Body of pancreas (tissue), 4 donors: ENCODE measurements around the gene TNRC6C.
"Not testable (repeated sequence)": the region's sequence is repeated elsewhere in the genome, so short reads cannot be mapped to it uniquely, and the experiment has no call there.

Experiments used
- POLR2A ChIP-seq, 3 donors: fragments of 450-650 bp; IDR thresholded peaks; one replicate each; pipeline ENCODE4 v1.6.1; 2016; ENCODE audit warnings: antibody characterized with exemption in 3 of 3, mild to moderate bottlenecking in 2 of 3
- TF ChIP-seq, protein P1 (sequence below), 7 experiments: fragments of 450-650 bp in 4 of 7; fragments of 200-600 bp in 3 of 7; sonication (generic) in 3 of 7; IDR thresholded peaks; one replicate each; pipeline ENCODE4 v1.5.1; 2016 to 2019; ENCODE audit warnings: antibody characterized with exemption in 7 of 7

DNA sequence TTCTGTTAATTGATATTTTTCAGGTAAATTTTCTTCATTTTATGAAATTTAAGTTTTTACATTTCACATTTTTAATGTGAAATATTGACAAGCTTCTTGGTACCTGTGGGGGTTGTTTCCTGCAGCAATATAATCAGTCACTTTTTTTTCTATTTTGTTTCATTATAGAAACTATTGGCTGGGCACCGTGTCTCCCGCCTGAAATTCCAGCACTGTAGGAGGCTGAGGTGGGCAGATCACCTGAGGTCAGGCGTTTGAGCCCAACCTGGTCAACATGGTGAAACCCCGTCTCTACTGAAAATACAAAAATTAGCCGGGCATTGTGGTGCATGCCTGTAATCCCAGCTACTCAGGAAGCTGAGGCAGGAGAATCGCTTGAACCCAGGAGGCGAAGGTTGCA is 35.2 kb downstream of the TNRC6C start:
- TF ChIP-seq, protein P1, sequence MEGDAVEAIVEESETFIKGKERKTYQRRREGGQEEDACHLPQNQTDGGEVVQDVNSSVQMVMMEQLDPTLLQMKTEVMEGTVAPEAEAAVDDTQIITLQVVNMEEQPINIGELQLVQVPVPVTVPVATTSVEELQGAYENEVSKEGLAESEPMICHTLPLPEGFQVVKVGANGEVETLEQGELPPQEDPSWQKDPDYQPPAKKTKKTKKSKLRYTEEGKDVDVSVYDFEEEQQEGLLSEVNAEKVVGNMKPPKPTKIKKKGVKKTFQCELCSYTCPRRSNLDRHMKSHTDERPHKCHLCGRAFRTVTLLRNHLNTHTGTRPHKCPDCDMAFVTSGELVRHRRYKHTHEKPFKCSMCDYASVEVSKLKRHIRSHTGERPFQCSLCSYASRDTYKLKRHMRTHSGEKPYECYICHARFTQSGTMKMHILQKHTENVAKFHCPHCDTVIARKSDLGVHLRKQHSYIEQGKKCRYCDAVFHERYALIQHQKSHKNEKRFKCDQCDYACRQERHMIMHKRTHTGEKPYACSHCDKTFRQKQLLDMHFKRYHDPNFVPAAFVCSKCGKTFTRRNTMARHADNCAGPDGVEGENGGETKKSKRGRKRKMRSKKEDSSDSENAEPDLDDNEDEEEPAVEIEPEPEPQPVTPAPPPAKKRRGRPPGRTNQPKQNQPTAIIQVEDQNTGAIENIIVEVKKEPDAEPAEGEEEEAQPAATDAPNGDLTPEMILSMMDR (IDR thresholded peaks at IDR 0.05): not testable (repeated sequence)
- TF ChIP-seq POLR2A (IDR thresholded peaks at IDR 0.05): not testable (repeated sequence)
